GM21360 (cell line): Measurements from ENCODE around the gene NEK6.

ENCODE experiments used
- ATAC-seq: cut with Tn5 transposase; IDR thresholded peaks from one replicate; pipeline ENCODE4 v1.9.1; 2021; ENCODE audit warnings: mild to moderate bottlenecking, moderate library complexity; ENCODE audit not compliant: unreplicated experiment

Gene NEK6

DNA sequence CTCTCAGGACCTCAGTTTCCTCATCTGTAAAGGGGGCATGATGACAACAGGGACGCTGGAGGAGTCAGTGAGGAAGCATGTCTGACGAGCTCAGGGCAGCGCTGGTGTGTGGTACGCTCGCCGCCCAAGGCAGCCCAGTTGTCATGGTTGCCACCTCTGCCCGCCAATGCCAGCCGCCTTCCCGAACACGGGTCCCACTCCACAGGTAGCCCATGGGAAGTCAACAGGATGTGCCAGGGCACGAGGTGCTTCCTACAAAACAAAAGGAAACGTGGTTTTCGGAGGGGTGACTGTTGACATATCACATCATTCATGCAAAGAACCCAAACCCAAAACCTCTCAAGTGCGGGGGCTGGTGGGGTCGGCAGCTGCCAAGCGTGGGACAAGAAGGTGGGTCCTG lies 58.1 kb downstream of the NEK6 start:
- no peak for ATAC-seq

DNA sequence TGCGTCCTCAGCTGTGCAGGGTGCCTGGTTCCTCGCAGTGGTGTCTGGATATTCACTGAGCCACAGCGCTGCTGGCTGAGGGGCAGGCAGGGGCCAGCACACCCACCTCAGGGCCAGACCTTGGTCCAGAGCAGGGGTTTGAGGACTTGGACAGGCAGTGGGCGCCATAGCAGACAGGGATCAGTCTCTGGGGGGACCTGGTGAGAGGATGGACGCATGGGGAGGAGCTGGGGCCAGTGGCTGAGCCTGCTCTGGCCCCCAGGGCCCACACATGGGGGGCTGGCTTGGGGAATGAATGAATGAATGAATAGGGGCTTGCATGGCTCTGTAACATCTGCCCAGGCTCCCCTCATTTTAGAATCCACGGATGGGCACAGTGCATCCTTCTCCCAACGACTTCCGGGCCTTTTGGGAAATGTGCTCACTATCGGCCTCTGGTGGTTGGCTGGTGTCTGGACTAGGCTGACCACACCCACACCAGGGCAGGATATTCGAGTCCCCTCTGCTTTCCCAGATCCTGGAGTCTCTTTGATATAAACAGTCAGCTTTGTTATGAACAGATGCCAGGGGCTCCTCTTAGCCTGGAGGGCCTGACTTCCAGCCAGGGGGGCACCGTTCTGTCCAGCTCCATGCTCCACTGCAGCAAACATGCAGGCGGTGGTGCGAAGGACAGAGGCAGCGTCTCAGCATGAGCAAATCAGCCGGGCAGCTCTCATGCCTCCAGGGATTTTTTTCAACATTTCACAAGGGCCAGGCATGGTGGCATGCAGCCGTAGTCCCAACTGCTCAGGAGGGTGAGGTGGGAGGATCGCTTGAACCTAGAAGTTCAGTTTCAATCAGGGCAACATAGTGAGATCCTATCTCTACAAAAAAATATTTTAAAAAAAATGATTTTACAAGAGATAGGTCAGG lies 62.6 kb downstream of the NEK6 start:
- no peak for ATAC-seq

DNA sequence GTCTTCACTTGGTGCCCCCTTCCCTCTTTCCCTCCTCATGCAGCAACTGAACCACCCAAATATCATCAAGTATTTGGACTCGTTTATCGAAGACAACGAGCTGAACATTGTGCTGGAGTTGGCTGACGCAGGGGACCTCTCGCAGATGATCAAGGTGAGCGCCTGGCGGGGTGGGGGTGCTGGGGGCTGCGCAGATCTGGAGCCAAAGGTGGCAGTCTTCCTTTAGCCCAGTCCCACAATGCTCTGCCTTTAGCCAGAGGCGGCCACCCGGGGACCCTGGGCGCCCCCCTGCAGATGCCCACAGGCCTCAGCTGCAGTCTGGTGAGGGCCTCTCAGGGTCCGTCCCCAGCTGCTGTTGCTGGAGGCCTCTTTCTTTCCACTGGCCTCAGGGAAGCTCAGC lies 63.7 kb downstream of the NEK6 start:
- ATAC-seq, result no peak

DNA sequence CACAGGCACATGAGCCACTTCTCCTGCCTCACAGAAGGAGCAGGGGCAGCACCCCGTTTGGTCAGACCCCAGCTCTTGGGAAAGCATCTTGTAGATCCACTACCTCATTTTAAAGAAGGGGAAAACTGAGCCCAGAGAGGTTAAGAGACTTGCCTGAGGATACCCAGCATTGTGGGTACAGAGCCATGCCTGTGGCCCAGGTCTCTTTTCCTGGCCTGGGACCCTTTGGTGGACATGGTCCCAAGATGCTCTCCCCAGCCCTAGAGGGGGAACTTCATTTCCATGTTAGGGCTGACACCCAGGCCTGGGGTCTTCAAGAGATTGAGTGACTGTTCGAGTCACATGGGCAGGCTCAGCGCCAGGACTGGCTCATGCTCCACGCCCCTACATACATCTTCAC lies 64.2 kb downstream of the NEK6 start:
- no peak for ATAC-seq

DNA sequence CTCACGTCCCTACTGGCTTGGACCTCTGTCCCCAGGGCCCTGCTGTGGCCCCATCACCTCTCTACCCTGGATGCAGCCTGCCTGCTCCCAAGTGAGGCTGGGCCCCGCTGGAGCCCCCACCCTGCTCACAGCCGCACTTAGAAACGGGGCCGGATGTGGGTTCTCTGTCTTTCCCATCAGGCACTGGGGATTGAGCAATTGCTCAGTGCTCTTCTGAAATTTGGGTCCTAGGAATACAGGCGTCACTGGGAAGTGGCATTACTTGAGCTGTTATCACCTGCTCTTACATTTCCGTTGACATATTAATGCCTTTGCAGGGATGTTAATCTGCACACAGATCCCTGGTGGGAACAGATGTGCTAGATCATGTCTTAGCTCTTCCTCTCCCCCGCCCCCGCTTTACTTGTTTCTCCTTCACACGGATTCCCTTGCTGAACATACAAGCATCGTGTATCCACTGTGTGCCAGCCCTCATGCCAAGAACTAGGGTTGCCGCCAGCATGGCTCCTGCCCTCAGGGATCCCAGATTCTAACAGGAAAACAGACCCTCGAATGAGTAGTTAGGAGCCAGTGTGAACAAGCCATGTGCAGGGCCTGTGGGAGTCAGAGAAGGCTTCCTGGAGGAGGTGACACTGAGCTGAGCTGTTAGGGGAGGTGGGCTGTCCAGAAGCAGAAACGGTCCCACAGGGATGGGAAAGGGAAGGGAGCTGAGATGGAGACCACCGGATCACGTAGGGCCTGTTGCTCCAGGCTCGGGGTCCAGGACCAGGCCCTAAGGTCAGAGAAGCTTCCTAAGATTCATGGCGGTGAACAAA lies 65.1 kb downstream of the NEK6 start:
- no peak for ATAC-seq

DNA sequence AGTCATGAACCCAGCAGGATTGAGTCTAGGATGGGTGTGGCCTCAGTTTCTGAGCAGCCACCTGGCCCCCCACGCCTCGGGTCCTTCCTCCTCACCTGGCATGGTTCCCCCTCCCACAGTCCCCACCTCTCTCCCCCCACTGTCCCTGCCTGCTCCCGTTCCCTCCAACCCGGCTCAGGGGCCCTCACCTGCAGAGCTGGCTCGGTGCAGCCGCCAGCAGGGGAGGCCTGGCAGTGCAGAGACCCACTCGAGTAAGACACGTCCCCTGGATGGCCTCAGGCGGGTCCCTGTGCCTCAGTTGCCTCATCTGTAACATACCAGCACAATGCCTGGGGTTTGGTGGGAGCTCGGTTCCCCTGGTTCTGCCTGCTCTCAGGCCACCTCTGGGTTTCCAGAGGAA lies 66.2 kb downstream of the NEK6 start:
- no peak for ATAC-seq

DNA sequence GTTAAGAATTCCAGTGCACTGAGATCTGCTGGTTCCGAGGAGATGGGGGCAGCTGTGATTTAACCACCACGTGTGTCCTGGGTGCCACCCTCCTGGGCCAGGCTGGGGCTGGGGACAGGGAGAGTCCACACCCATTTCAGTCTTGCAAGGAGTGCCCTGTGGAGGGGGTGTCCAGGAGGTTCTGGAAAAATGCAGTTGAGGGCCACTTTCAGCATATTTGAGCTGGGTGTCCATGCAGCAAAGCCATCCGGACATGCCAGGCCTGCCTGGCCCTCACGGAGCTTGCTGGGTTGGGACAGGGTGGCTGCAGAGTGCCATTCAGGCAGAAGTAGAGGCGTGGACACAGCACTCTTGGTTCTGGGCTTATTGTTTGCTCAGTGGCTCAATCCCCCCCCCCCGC lies 68.1 kb downstream of the NEK6 start:
- no peak for ATAC-seq

DNA sequence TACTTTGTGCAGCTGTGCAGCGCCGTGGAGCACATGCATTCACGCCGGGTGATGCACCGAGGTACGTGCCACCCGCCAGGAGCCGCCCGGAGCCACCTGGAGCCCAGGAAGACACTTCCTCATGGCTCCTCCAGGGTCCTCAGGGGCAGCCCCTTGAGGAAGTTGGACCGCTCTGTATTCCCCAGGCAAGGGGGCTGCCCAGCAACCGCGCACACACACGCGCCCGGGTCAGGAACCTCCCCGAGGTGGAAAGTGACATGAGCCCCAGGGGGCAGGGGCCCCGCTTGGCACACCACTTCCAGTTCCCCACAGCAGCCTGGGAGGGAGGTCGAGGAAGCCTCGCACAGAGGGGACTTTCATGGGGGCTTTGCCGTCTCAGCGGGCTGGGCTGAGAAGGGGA lies 68.6 kb downstream of the NEK6 start:
- no peak for ATAC-seq

DNA sequence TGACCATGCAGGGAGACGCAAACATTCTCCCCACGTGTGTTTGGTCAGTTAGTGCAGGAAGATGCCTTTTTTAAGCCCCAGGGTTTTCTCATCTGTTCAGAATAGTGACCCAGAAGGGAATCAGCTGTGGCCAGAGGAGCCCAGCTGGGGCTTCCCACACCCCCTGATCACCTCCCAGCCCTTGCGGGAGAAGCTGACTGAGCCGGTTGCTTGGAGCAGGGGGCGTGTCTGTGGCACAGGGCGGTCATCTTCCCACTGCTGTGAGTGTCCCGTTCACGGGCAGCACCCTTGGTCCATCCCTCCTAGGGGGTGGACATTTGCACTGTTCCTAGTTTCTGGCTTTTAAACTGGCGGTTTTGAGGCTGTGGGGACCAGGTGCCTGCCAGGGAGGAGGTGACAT lies 69.7 kb downstream of the NEK6 start:
- ATAC-seq, result no peak

DNA sequence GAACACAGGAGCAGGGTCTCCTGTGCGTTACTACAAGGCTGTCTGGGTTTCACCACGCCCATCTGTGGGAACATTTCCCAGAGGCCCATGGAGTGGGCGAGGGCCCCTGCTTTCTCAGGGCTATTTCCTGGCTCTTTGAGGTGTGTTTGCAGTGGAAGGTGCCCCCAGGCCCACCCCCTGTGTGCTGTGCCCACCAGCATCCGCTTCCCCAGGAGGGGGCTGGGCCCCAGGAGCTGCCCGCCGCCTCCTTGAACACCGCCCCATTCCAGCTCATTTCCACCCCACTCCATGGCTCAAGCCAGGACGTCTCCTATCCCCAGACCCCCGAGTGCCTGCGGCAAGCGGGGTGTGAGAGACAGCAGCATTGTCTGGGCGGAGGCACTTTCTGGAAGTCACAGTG lies 70.5 kb downstream of the NEK6 start:
- ATAC-seq, result no peak

DNA sequence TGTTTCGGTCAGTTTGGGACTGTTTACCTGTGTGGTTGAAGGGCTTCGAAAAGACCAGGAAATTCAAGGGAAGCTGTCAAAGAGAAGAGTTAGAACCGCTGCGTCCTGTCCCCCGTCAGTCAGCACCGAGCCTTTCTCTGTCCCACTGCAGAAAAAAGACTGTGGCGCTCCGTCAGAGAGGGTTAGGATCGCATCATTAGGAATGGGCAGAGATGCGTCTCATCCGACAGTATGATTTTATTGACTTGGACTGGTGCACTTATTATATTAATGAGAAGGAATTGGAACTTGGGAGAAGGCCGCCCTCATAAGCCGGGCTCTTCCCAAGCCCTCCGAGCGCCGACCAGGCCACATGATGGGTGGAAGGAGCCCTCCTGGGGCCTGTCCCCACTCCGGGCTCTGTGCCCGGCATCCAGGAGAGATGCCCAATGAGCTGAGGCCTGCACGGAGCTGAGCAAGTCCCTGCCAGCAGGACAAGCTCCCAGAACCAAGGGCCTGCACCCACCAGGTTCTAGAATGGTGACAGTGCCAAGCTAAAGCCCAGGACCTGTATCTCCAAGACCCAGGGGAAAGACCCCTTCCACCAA lies 71.5 kb downstream of the NEK6 start:
- ATAC-seq, result no peak

DNA sequence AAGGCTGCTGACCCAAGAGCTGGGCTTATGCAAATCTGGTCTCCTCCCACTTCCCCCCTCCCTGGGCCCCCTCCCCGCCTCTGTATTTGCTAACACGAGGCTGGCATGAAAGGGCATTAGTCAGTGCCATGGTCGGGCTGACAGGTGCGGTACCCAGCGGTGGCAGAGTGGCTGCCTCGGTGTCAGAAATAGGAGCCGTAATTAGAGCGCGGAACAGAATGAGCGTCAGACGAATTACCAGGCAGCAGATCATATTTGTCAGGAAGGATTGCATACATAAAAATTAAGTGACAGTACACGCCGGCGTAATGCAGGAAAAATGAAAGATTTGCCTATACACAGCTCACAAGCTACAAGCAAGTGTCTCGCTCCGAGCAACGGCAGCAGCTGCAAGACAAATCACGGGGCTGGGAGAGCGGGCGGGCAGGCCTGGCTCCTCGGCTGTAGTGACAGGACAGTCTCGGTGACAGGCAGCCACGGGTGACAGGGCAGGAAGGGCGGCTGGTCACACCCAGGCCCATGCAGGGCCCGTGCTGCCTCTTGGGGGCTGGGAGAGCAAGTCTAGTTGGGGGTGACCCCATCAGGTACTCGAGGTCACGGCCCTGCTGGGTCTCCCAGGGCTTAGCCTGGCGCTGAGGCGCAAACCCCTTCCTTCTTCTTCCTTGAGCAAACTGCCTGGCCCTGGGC lies 72.4 kb downstream of the NEK6 start:
- no peak for ATAC-seq

DNA sequence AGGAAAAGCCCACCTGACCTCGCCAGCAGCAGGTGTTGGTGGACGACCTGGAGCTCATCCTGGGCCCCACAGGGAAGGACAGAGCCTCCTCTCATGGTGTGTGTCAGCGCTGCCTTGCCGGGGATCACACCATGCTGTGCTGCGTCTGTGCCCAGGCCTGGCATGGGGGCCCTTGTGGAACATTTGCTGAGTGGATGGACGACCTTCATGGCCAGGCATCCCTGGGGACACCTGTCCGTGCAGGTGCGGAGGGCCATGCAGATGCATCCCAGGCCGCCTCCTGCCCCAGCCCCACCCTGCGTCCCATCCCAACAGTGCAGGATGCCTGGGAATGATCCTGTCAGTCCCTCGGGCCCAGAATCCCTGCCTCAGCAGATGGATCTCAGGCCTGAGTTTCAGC lies 73.8 kb downstream of the NEK6 start:
- ATAC-seq, result no peak

DNA sequence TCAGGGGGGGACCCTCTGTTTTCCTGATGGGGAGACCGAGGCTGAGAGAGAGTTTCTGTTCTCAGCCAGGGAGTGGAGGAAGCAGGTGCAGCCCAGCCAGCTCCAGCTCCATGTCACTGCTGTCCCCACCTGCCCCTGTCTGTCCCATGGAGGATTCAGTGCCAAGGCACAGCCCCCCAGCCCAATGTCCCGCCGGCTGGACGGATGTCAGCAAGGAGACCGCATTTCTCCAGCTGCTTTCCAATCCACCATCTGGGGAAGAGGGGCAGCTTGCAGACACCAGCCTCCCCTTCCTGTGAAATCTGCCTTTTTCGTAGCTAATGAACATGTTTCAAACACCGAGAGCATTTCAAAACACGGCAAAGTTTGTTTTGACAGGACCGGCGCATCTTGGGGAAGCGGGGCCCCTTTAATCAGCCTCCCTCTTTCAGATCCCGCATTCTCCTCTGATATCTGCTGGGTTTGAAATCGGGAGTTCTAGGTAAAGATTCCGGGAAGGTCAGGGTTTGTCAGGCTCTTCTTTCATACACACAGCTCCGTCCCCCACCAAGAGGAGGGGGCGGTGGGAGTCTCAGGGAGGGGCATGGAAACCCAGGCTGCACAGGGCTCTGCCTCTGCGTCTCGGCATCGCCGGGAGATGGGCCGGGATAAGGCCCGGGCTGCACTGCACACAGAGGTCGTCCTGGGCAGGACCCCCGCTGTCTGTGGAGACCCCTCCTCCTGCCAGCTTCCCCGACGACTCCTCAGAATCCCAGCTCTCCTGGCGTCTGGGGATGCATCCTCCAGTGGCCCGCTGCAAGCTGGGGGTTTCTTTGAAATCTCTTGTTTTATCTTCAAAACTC lies 74.8 kb downstream of the NEK6 start:
- ATAC-seq, result no peak

DNA sequence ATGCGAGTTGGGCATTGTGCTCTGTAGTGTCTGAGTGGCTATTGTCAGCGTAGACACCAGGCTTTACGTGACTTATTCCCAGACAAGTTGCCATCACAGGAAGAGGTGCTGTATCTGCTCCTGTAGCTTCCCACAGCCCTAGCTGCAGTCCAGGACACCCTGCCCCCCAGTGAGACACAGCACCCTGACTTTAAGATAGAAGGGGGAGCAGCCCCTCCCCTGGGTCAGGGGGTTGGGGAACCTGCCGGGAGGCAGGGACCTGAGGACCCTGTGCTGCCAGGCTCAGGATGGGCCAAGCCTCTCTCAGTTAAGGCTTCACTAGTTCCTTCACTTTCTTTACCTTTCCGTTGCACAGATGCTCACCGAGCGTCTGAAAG lies 75.4 kb downstream of the NEK6 start:
- no peak for ATAC-seq

DNA sequence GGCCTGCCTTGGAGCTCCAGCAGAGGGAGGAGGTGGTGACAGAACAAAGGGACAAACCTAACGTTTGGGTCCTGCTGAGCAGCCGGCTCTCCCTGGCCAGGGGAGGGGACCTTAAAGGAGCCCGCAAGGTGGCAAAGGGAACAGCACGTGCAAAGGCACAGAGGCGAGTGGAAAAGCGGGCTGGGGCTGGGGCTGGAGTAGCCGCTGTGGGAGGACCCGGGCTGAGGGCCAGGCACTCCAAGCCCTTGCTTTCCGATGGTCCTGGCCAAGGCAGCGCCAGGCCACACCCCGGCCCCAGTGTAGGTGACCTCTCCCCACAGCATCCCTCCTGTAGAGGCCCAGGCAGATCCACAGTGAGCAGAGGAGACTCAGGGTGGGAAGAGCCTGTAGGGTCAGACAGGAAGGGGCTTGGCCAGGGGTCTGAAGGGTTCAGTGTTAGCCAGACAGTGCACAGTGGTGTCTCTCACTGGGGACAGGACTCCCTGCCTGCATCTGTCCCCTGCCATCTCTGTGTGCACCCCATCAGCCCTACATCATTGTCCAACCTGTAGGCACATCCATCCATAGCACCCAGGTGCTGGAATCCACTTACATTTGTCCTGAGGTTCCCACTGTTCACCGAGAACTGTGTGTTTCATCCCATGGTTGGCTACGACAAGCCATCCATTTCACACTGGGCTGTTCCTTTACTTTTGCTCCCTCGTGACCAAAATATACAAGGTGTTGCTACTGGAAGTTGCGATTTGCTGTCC lies 77.0 kb downstream of the NEK6 start:
- no peak for ATAC-seq

DNA sequence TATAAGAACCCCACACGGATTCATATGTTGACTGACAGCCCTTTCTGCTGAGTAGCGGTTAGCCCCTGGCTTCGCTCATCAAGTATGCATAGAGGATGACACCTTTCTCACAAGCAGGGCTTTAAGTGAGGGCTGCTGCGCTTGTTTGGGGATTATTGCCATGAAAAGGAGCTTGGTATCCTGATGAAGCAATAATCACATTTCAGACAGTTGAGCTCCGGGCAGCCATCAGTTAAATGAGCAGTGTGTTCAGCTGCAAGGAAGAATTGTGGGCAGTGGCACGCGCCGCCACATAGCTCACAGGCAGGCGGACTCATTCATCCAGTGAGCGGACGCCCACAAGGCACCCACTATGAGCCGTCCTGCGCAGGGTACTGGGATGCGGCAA lies 77.6 kb downstream of the NEK6 start:
- ATAC-seq, result no peak

DNA sequence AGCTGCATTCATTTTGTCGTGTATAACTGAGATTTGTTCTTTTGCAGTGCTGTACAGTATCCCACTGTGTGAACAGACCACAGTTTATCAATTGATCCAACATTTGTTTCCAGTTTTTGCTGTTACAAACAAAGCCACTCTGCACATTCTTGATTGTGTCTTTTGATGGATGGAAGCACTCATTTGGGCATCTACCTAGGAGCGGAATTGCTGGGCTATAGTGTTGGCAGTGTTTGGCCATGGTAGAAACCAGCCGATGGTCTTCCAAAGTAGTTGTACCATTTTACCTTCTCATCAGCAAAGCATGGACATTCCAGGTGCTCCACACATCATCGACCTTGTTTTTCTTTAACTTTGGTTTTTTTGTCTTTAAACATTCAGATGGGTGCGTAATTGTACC lies 79.8 kb downstream of the NEK6 start:
- no peak for ATAC-seq

DNA sequence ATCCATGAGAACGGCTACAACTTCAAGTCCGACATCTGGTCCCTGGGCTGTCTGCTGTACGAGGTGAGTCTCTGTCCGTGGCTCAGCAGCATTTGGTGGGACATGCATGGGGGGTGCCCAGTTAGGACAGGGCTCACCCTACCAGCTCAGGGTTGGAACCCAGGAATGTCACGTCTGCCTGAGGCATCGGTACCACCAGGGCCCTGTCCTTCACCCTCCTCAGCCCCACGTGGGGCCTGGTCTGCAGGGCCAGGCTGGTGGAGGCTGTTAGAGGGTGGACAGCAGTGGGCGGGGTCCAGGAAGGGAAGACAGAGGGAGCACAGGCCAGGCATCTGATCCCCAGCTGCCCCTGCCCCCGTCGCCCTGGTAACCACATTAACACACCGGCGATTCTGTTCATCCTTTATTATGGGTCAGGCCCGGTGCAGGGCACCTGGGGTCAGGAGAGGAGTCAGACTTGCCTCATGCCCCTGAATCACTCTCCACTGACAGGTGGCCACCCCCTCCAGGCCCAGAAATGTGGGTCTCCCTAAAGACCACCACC lies 81.9 kb downstream of the NEK6 start:
- no peak for ATAC-seq
